ENCODE data around the gene P2RX2.

GRCh38 chr12:132591107-132591935 lies 27.3 kb upstream of the P2RX2 start:
- TF ChIP-seq CTCF (conservative IDR thresholded peaks at IDR 0.05; ENCODE audit: low read depth in 2 of 2): no peak
- TF ChIP-seq EZH2 (IDR thresholded peaks at IDR 0.05; ENCODE audit: low read depth, unreplicated experiment): no peak
- TF ChIP-seq REST (IDR thresholded peaks at IDR 0.05; ENCODE audit: unreplicated experiment): no peak
- TF ChIP-seq POLR2AphosphoS5 (IDR thresholded peaks at IDR 0.05; ENCODE audit: low read depth): no peak
- TF ChIP-seq STAT1 (IDR thresholded peaks at IDR 0.05; ENCODE audit: unreplicated experiment): no peak
- TF ChIP-seq CREB1 (CRISPR knock-in tag; IDR thresholded peaks at IDR 0.05; ENCODE audit: low read depth): no peak
- TF ChIP-seq EZH2phosphoT487 (IDR thresholded peaks at IDR 0.05; ENCODE audit: unreplicated experiment): no peak
- TF ChIP-seq ZNF331 (CRISPR knock-in tag; IDR thresholded peaks at IDR 0.05; ENCODE audit: low read depth): no peak
- TF ChIP-seq JUNB (IDR thresholded peaks at IDR 0.05; ENCODE audit: unreplicated experiment): no peak
- TF ChIP-seq NANOG (IDR thresholded peaks at IDR 0.05; ENCODE audit: borderline replicate concordance): no peak
- TF ChIP-seq ETS1 (IDR thresholded peaks at IDR 0.05): no peak
